ENCODE data around the gene TTC39C. TPM values are rescaled to one million over a fixed set of nuclear protein-coding genes. Genes with fewer than 3 reads are reported as not detected.

The TTC39C gene
- total and polyA plus RNA-seq, 2 donors (not counting 3 experiments of a cell fraction or from before 2014, with no cell fraction given) = 0.61 to 6.2 TPM

- ChIA-PET CTCF (interaction anchor here (0.8 to 1.1 kb wide), 3 partner anchors 23 to 495 kb away, joined by 3 read pairs; no protein-coding TSS in a partner anchor), POLR2A (no interaction called here)
- Histone ChIP-seq H3K27ac (ENCODE audit: insufficient read depth, low read depth, low read length) (no peak overlapping the region), H2AFZ (ENCODE audit: low read depth, low read length) (peak overlapping the region; percentile 28), H3K36me3 (ENCODE audit: control insufficient read depth in 2 of 2, extremely low read depth in 1 of 2, insufficient read depth in 2 of 2, low read length in 2 of 2) (no peaks in the 10 kb centered on the region), H3K4me3 (replicated peaks in 1 of 3; ENCODE audit: insufficient read depth in 1 of 3, low read depth in 1 of 3, low read length in 3 of 3) (no peak overlapping the region), H3K27me3 (ENCODE audit: control insufficient read depth in 2 of 2, insufficient read depth in 2 of 2, low read length in 2 of 2) (peaks cover 4 to 5% of the 10 kb centered on the region in 2 experiments), H3K4me1 (ENCODE audit: control insufficient read depth, extremely low read depth, insufficient read depth, low read length) (peaks cover 3% of the 10 kb centered on the region), H3K9me3 (replicated peaks; ENCODE audit: control insufficient read depth, insufficient read depth, low read length) (no peaks in the 10 kb centered on the region), H3K9me1 (replicated peaks; ENCODE audit: control insufficient read depth, extremely low read depth, insufficient read depth, low read length) (no peaks in the 10 kb centered on the region), H4K20me1 (replicated peaks; ENCODE audit: control insufficient read depth, extremely low read depth, insufficient read depth, low read length) (no peaks in the 10 kb centered on the region), H3K4me2 (ENCODE audit: insufficient read depth, low read length) (peak overlapping the region; percentile 25), H3K79me2 (ENCODE audit: control insufficient read depth, insufficient read depth, low read length) (no peaks in the 10 kb centered on the region), H3K9ac (replicated peaks; ENCODE audit: extremely low read depth, insufficient read depth, low read length) (no peak overlapping the region)
- BruUV-seq (replicated peaks) = no TSS peak
- dilution Hi-C loops (cut with MboI; ENCODE audit: extremely low pct_ligation_motif_present, low sequenced_read_pairs) (no loop called here), intact Hi-C loops (cut with micrococcal nuclease) (no loop called here)
- TF ChIP-seq MYC (IDR thresholded peaks at IDR 0.05; ENCODE audit: low read depth, low read length) (no peak), FOS (IDR thresholded peaks at IDR 0.05; ENCODE audit: borderline replicate concordance, insufficient read depth, low read length) (no peak), GATA2 (IDR thresholded peaks at IDR 0.05; ENCODE audit: insufficient read depth, insufficient read length, low read depth, low read length) (no peak), EZH2 (IDR thresholded peaks at IDR 0.05; ENCODE audit: borderline replicate concordance, low read depth, low read length, severe bottlenecking) (no peak), JUN (IDR thresholded peaks at IDR 0.05; ENCODE audit: borderline replicate concordance, insufficient read depth, insufficient read length, low read depth) (no peak), POLR2A (IDR thresholded peaks at IDR 0.05; ENCODE audit: low read depth, low read length) (no peak), POLR2AphosphoS5 (IDR thresholded peaks at IDR 0.05; ENCODE audit: insufficient read depth, low read depth, low read length) (no peak)
- TF ChIP-seq, protein P1, sequence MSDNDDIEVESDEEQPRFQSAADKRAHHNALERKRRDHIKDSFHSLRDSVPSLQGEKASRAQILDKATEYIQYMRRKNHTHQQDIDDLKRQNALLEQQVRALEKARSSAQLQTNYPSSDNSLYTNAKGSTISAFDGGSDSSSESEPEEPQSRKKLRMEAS (IDR thresholded peaks at IDR 0.05; ENCODE audit: insufficient read depth, insufficient read length) = no peak
- TF ChIP-seq, protein P2, sequence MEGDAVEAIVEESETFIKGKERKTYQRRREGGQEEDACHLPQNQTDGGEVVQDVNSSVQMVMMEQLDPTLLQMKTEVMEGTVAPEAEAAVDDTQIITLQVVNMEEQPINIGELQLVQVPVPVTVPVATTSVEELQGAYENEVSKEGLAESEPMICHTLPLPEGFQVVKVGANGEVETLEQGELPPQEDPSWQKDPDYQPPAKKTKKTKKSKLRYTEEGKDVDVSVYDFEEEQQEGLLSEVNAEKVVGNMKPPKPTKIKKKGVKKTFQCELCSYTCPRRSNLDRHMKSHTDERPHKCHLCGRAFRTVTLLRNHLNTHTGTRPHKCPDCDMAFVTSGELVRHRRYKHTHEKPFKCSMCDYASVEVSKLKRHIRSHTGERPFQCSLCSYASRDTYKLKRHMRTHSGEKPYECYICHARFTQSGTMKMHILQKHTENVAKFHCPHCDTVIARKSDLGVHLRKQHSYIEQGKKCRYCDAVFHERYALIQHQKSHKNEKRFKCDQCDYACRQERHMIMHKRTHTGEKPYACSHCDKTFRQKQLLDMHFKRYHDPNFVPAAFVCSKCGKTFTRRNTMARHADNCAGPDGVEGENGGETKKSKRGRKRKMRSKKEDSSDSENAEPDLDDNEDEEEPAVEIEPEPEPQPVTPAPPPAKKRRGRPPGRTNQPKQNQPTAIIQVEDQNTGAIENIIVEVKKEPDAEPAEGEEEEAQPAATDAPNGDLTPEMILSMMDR (IDR thresholded peaks at IDR 0.05; ENCODE audit: extremely low read depth in 1 of 2, insufficient read depth in 1 of 2, low read depth in 1 of 2, low read length in 2 of 2) = no peak
- DNase-seq (ENCODE audit: low read depth, low spot score) = peak; percentile 58
- FAIRE-seq = no peak
Observed at GRCh38 chr18:23994361-23994902, 20.1 kb upstream of the TTC39C start.
